HUDEP-2 (cell line): ENCODE data around the gene RXRB.
A peak's percentile ranks its signal among the peaks of the same experiment; 100 is the strongest.
"Not testable (repeated sequence)": the region's sequence is repeated elsewhere in the genome, so short reads cannot be mapped to it uniquely, and the experiment has no call there.

Experiments used
- DNase-seq, 76 experiments: peaks; one replicate each; lab custom pipeline; 2025; ENCODE audit not compliant: unreplicated experiment in 76 of 76; lab: John Stamatoyannopoulos, UW

Gene RXRB

DNA sequence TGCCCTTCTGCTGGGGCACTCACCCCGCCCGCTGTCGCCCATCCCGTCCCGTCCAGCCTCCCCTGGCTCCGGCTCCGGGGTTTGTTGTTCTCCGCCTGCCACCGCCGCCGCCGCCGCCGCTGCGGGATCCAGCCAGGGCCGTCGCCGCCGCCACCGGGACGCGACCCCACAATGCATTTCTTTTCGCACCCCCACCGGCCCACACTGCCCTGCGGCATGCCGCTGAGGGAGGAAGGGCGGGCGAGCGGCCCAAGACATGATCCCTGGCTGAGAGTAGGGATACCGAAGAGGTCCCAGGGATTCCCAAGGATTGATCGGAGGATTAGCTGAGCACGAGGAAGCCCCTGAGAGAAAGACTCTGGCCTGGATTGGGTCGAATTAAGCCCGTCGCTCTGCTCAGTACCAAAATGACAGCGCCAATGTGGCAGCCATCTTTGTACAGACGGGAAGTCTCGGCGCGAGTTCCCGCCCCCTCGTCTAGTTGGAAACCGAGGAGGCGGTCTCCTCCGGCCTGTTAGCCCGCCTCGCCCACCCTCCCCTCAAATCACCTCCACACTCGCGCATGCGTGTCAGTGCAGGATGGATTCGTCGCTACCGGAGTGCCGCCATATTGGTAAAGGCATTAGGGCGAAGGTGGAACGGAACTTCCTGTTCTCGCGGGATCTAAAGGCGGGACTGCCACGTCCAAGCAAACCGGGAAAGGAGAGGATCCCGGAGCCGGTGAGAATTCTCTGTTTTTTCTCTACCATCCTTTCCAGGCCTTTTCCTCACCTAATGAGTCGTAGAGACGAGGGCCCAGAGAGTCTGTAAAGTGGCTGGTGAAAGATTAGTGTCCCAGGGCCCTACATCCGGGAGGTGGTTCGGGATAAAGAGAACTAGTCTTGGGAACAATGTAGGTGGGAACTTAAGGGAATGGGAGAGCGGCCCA, at the start of gene RXRB, which contains the start of gene SLC39A7:
RXRB (minus strand) TSS at position 447 of the 928 bp plus-strand sequence; CDS start at position 258, 189 bp downstream.
SLC39A7 (plus strand) TSS at position 649 of the 928 bp plus-strand sequence. CDS start 379 bp downstream, outside the sequence.
- peak in 75 of 76 experiments; percentile 80 to 100 (median 99) for DNase-seq

- DNase-seq = peak in 3 of 76 experiments; percentile 10 to 44 (median 16)
Observed at GRCh38 chr6:33249732-33250630, 49.5 kb upstream of the RXRB start.

DNA sequence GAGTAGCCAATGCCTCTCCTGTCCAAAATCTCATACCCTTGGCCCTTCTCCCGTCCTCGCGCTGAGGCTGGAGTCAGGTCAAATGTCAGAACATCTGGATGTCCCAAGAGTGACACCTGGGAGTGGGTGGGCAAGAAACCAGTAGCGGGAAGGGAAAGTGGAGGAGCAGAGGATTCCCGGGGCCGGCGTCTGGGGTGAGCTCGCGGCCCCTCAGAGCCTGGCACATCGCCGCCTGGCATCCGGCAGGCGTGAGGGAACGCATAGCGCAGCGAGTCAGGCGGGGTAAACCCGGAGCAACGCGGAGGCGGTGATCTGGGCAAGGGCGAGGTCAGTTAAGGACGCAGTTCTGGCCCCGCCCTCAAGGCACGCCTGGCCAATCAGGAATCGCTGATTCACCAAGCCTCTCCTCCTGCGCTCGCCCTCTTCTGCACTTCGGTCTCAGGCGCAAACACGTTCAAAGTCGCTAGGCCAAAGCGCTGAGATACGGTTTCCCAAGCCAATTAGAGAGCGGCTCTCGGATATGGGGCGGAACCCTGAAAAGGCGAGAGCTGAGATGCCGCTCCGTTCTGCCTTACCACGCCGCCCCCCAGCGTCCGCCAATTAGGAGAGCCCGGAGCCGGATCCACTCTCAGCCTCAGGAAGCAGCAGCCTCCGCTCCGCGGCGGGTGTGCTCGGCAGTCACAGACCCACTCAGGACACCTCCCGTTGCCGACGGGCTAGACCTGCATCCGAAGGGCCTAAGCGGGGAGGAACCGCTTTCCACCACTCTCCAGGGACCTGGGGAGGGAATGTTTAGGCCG, 48.7 kb upstream of the RXRB start:
- DNase-seq = peak; percentile 66 to 100 (median 99)

GRCh38 chr6:33248643-33248931, 48.1 kb upstream of the RXRB start:
- peak in 14 of 76 experiments; percentile 36 to 68 (median 56) for DNase-seq

DNA sequence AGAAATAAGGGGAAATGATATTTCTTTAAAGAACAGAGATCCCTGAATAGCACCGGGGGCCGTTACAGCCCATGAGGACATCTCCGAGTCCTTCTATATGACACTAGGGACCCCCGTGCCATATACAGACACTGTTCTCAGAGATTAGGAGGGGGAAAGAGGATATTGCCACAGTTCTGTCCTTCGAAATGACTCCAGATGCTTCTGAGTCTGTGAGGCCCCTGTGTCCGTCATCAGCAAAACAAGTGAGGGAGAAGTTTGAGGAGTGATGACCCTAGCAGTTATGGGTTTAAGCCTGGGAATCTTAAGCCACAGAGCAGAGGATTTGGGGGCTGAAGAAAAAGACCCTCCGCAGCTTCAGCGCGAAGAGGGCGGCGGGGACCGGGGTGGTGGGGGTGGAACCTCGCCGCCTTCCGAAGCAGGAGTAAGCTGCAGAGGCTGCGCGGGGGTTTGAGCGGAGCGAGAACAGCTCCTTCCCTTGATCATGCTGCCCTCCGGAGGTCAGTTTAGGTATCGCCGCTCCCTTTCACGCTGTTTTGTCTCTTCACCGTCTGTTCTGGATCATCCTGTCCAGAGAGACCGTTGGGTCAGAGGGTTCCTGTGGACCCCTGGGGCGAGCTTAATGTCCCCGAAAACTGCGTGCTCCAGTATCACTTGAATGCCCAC, 47.6 kb upstream of the RXRB start:
- peak in 74 of 76 experiments; percentile 14 to 94 (median 83) for DNase-seq

- DNase-seq = no peak
Observed at GRCh38 chr6:33243476-33243875, 43.0 kb upstream of the RXRB start.

DNA sequence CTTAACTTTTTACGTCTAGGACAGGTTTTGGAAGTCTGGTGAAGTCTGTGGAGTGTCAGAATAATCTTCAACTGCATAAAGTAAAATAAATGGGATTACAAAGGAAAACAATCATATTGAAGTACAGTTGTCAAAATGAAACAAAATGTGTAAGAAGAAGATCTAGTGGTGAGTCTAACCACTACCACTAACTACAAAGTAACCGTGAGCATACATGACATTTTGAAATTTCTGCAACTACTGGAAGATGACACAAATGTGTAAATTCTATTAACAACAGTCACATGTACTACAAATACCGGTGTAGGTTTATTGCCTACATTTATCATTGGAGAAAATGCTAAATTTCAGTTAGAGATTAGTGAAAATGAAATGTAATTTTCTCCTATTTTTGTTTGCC, 41.5 kb upstream of the RXRB start:
- DNase-seq = no peak

GRCh38 chr6:33237741-33238140, 37.3 kb upstream of the RXRB start:
- DNase-seq = no peak

DNA sequence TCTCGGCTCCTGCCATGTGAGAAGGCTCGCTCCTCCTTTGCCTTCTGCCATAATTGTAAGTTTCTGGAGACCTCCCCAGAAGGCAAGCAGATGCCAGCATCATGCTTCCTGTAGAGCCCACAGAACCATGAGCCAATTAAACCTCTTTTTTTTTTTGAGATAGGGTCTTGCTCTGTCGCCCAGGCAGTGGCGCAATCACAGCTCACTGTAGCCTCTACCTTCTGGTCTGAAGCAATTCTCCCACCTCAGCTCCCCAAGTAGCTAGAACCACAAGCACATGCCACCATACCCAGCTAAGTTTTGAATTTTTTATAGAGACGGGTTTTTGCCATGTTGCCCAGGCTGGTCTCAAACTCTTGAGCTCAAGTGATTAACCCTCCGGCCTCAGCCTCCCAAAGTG, 36.4 kb upstream of the RXRB start:
- no peak for DNase-seq

DNA sequence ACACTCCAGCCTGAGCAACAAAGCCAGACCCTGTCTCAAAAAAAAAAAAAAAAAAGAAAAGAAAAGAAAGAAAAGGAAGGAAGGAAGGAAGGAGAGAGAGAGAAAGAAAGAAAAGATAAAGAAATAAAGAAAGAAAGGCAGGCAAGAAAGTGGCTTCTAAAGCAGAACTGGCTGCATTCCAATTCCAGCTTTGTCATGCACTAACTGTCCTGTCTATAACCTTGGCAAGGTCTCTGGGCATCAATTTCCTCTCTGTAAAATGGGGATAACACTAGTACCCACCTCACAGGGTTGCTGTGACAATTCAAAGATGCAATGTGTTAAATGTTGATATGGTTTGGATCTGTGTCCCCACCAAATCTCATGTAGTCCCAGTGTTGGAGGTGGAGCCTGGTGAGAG, 35.9 kb upstream of the RXRB start:
- no peak for DNase-seq

- no peak for DNase-seq
Observed at GRCh38 chr6:33235221-33235634, 34.8 kb upstream of the RXRB start.

DNA sequence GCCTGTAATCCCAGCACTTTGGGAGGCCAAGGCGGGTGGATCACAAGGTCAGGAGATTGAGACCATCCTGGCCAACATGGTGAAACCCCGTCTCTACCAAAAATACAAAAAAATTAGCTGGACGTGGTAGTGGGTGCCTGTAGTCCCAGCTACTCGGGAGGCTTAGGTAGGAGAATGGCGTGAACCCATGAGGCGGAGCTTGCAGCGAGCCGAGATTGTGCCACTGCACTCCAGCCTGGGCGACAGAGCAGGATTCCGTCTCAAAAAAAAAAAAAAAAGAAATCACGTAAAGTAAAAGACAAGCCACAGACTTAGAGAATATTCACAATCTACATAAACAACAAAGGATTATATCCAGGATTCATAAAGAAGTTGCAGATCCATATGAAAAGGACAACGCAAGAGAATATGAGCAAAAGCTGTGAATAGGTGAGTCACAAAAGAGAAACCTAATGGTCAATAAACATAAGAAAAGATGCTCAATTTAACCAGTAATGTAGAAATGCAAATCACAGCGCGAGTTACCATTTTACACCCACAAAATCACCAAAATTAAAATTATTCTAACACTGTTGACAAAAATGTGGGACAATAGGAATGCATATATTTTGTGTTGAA, 26.1 kb upstream of the RXRB start:
- DNase-seq = not testable (repeated sequence)

DNA sequence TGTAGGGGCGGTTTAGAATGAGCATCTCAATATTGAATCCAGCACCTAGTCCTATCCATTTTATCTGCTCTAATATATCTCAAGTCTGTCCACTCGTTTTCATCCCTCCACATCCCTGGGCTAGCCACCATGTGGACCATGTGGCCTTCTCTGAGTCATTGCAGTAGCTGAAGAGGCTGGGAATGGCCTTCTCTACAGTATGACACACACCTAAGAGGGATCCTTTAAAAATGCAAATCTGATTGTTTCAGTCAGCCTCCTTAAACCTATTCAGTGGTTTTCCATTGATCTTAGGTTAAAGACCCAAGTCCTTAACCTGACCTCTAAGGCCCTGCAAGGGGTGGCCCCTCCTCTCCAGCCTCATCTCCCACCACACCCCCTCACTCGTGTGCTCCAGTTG, 17.2 kb upstream of the RXRB start:
- no peak for DNase-seq

- DNase-seq = no peak
Observed at GRCh38 chr6:33217246-33217645, 16.8 kb upstream of the RXRB start.

GRCh38 chr6:33216117-33216649, 15.7 kb upstream of the RXRB start:
- no peak for DNase-seq

- no peak for DNase-seq
Observed at GRCh38 chr6:33215271-33216116, 15.0 kb upstream of the RXRB start.

DNA sequence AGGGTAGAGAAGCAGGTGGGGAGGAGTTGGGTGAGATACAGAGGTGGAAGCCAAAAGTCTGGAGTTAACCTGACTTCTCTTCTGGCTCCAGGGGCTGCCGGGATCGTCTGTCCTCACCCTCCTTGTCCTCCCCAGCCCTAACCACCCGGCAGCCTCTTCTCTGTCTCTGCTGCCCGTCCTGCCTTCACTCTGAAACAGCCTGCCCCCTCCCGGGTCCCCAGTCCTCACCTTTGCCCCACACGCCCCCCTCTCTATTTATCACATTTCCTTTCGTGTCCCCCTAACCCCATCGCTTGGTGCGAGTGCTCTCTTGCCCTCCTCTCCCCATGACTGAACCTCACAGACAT, 13.5 kb upstream of the RXRB start:
- DNase-seq = no peak

DNA sequence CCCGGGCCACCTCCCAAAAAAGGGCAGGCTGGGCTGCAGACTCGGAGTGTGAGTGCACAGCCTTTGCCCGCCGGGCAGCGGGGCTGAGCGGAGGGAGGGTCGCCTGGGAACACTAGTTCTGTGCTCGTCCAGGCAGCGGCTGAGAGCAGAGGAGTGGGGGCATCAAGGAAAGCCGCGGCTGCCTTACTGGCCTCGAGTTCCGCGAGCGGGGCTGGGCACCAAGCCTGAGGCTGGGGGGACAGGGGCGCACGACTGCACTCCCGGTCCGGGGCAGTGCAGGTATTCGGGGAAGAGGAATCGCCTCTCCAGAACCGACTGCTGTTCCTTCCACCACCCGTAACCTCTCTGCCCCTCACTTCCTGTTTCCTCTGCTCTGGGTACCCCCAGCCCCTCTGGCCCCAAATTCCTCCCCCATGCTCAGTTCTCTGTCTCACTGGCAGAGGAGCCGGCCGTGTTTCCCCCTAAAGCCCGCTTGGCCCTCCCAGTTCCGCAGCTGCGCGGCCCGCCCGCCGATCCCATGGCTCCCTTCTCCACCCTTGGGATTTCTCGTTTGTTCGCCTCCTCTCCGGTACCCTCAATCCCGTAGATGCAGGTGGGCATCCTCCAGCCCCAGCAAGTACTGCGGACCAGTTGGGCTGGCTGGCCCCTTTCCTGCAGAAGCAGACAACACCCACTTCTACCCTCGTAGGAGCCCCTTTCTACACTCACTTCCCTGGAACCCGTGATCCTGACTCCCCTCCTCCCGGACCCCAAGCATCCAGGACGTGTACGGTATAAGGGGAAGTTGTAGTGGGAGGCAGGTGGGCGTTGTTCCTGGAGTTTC, 12.9 kb upstream of the RXRB start:
- no peak for DNase-seq
